ENCODE results near the gene MEIS3. TPM values are rescaled to one million over a fixed set of nuclear protein-coding genes. Genes with fewer than 3 reads are reported as not detected.

The MEIS3 gene
- total RNA-seq, 4 donors from 2014 or later: 11.5 to 30.8 (median 16.8) TPM

- no peak overlapping the region for H3K4me3 ChIP-seq
- WGBS, 2 donors: 95 to 97% methylated on average over 4 of the region's 4 CpGs
- H3K4me1 ChIP-seq: no peaks in the 10 kb centered on the region
- no peaks in the 10 kb centered on the region for H3K9me3 ChIP-seq
- TF ChIP-seq CTCF (IDR thresholded peaks at IDR 0.05): no peak
- peaks cover 0 to 8% (median 0%) of the 10 kb centered on the region in 3 donors for H3K36me3 ChIP-seq
- peaks cover 0 to 51% of the 10 kb centered on the region in 2 donors for H3K27me3 ChIP-seq
- H3K27ac ChIP-seq: no peak overlapping the region
- DNase-seq (ENCODE audit: low spot score in 2 of 2): no peak
These were observed 14.2 kb downstream of the MEIS3 start for GRCh38 chr19:47405197-47405550.

GRCh38 chr19:47404334-47405196 lies 14.8 kb downstream of the MEIS3 start:
- H3K9me3 ChIP-seq: no peaks in the 10 kb centered on the region
- no peaks in the 10 kb centered on the region for H3K4me1 ChIP-seq
- H3K27ac ChIP-seq: no peak overlapping the region
- H3K36me3 ChIP-seq: peaks cover 0 to 8% (median 0%) of the 10 kb centered on the region in 3 donors
- TF ChIP-seq POLR2A (IDR thresholded peaks at IDR 0.05) (no peak), CTCF (IDR thresholded peaks at IDR 0.05) (no peak), EP300 (IDR thresholded peaks at IDR 0.05) (no peak)
- H3K27me3 ChIP-seq: peaks cover 0 to 54% of the 10 kb centered on the region in 2 donors
- WGBS, 2 donors: 69 to 80% methylated on average over 9 of the region's 9 CpGs
- H3K4me3 ChIP-seq: no peak overlapping the region
- no peak for DNase-seq (ENCODE audit: low spot score in 2 of 2)

- no peak for DNase-seq (ENCODE audit: low spot score in 2 of 2)
- peaks cover 0 to 3% (median 0%) of the 10 kb centered on the region in 3 donors for H3K36me3 ChIP-seq
- no peaks in the 10 kb centered on the region for H3K9me3 ChIP-seq
- WGBS, 2 donors: 79 to 86% methylated on average over 15 to 16 of the region's 16 CpGs
- no peak overlapping the region for H3K27ac ChIP-seq
- no peak for TF ChIP-seq EP300 (IDR thresholded peaks at IDR 0.05)
- no peak for TF ChIP-seq CTCF (IDR thresholded peaks at IDR 0.05)
- no peak for TF ChIP-seq POLR2A (IDR thresholded peaks at IDR 0.05)
- H3K27me3 ChIP-seq: peaks cover 0 to 61% of the 10 kb centered on the region in 2 donors
- H3K4me3 ChIP-seq: no peak overlapping the region
- H3K4me1 ChIP-seq: no peaks in the 10 kb centered on the region
These were observed 16.8 kb downstream of the MEIS3 start for GRCh38 chr19:47402504-47402903.

- 42 to 43% methylated on average over 18 to 23 of the region's 24 CpGs for WGBS, 2 donors
- no peaks in the 10 kb centered on the region for H3K4me1 ChIP-seq
- no peaks in the 10 kb centered on the region for H3K9me3 ChIP-seq
- no peaks in the 10 kb centered on the region for H3K36me3 ChIP-seq
- H3K27ac ChIP-seq: no peak overlapping the region
- no peak overlapping the region for H3K4me3 ChIP-seq
- no peak for DNase-seq (ENCODE audit: low spot score in 2 of 2)
- H3K27me3 ChIP-seq: peaks cover 0 to 31% of the 10 kb centered on the region in 2 donors
- TF ChIP-seq CTCF (IDR thresholded peaks at IDR 0.05) (no peak), POLR2A (IDR thresholded peaks at IDR 0.05) (no peak), EP300 (IDR thresholded peaks at IDR 0.05) (no peak)
These were observed 20.4 kb downstream of the MEIS3 start for GRCh38 chr19:47398707-47399597.
